ENCODE results near the gene FCHSD2.
"Not testable (repeated sequence)": the region's sequence is repeated elsewhere in the genome, so short reads cannot be mapped to it uniquely, and the experiment has no call there.

Gene FCHSD2

DNA sequence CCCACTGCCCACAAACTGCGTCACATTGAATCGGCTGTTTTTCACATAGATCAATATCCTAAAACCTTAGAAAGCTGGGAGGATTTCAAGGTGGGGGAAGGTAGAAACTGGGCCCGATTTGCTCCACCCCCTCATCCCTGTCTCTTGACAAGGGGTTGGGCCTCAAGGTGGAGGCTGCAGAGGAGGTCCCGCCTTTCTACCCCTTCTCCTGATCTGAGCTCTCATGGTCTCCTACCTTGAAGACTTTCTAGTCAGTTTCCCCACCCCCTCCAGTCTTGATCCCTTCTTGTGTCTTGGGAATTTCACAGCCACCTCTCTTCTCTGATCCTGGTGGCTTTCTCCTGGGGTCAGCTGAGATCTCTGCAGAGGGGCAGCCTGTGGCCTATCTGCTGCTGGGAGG lies 343.8 kb downstream of the FCHSD2 start:
- DNase-seq (ENCODE audit: low read depth, low spot score): no peak

- DNase-seq (ENCODE audit: low read depth, low spot score): peak; percentile 85
These were observed 348.4 kb downstream of the FCHSD2 start, which contains the start of gene STARD10 for GRCh38 chr11:72793425-72794367. TSS of gene STARD10 (minus strand) at chr11:72794047. CDS start at chr11:72781181, 12,866 bp downstream.

DNA sequence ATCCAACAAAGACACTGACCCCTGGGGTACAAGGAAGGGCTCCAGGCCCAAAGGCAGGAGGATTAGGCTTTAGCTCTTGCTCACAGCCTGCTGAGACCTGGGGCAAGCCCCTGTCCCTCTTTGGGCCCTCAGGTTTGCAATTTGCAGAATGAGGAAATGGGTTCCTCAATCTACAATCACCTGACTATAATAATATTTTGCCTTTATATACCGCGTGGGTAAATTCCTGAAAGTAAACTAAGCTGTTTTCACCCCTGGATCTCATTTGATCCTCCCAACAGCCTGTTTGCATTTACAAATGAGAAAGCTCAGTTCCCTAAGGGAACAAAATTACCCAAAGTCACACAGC lies 349.1 kb downstream of the FCHSD2 start:
- no peak for DNase-seq (ENCODE audit: low read depth, low spot score)

GRCh38 chr11:72792437-72793021 lies 349.6 kb downstream of the FCHSD2 start:
- DNase-seq (ENCODE audit: low read depth, low spot score): no peak

GRCh38 chr11:72791228-72791627 lies 350.9 kb downstream of the FCHSD2 start:
- DNase-seq (ENCODE audit: low read depth, low spot score): not testable (repeated sequence)

DNA sequence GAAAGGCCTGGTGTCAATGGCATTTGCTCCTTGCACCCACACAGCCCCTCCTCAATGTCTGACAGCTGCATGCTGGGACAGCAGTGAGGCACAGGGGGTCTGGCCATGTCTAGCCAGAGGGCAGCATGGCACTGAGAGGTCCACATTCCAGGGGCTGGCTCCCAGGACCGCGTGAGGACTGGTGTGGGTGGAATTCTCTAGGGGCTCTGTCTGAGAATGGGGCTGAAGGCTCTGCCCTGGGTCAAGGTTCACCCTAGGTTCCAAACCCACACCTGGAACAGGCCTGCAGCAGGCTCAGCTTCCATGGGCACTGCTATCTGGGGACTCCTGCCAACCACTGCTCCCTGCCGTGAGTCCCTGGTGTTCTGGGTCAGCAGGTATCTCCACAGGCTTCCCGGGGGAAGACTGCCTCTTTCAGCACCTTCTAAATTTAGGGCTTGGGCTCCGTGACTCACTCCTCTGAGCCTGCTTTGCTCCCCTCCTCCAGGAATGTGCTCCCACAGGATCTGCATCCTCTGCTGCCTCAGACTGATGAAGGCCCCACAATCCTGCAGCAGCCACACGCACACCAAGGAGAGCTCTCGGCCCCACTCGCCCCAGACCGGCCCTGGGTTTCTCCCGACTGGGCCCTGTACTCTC lies 352.5 kb downstream of the FCHSD2 start:
- no peak for DNase-seq (ENCODE audit: low read depth, low spot score)

- DNase-seq (ENCODE audit: low read depth, low spot score): no peak
These were observed 353.9 kb downstream of the FCHSD2 start for GRCh38 chr11:72788241-72788640.

DNA sequence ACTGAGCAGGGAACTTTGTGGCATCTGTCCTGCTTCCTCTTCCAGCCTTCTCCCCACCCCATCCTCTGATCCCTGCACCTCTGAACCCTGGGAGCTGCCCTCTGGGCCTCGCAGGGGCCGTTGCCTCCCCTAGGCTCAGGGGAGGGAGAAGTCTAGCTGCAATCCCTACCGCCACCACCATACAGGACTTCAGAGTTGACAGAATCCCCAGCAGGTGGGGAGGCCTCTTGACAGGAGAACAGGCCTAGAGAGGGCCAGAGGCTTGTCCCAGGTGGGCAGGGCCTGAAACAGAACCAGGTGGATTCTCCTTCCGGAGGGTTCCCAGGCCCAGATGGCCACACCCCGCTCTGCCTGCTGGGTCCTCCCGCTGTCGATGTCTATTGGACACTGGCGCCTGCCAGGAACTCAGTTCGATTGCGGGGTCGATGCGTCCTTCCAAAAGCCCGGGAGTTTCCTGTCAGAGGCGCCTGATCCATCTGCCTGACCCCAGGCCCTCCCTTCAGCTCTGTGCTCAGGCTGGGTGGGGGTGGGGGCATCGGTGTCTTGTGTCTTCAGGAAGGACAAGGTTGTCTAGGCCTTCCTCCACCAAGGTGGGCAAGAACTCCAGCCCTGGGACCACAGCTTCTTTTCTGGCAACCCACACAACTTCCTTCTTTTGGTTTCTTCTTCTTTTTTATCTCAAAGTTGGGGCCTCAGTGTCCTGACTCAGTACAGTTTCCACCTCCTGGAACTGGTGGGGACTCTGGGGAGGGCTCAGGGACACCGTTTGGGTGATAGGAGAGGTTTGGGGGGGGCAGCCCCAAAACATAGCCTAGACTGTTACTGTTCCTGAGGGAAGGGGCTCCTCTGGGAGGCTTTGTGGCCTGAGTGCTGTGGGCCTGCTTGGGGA lies 354.7 kb downstream of the FCHSD2 start:
- no peak for DNase-seq (ENCODE audit: low read depth, low spot score)
